ENCODE data around the gene GNAS-AS1. TPM values are rescaled to one million over a fixed set of nuclear protein-coding genes. Genes with fewer than 3 reads are reported as not detected.

GNAS-AS1 gene
- total RNA-seq, 1 donor from 2014 or later, result 5.9 TPM

GRCh38 chr20:58788896-58789544 is 61.7 kb downstream of the GNAS-AS1 start:
- no peak for DNase-seq (ENCODE audit: low spot score in 2 of 2, unreplicated experiment in 2 of 2)
- peaks cover 64% of the 10 kb centered on the region for H3K27me3 Mint-ChIP-seq (ENCODE audit: low read depth)
- no peak for TF ChIP-seq CTCF (IDR thresholded peaks at IDR 0.05; ENCODE audit: unreplicated experiment)
- no peaks in the 10 kb centered on the region for H3K4me1 Mint-ChIP-seq
- H3K27ac Mint-ChIP-seq, result no peak overlapping the region
- H3K9me3 Mint-ChIP-seq, result no peaks in the 10 kb centered on the region
- no peaks in the 10 kb centered on the region for H3K36me3 Mint-ChIP-seq
- no peak overlapping the region for H3K4me3 Mint-ChIP-seq

DNA sequence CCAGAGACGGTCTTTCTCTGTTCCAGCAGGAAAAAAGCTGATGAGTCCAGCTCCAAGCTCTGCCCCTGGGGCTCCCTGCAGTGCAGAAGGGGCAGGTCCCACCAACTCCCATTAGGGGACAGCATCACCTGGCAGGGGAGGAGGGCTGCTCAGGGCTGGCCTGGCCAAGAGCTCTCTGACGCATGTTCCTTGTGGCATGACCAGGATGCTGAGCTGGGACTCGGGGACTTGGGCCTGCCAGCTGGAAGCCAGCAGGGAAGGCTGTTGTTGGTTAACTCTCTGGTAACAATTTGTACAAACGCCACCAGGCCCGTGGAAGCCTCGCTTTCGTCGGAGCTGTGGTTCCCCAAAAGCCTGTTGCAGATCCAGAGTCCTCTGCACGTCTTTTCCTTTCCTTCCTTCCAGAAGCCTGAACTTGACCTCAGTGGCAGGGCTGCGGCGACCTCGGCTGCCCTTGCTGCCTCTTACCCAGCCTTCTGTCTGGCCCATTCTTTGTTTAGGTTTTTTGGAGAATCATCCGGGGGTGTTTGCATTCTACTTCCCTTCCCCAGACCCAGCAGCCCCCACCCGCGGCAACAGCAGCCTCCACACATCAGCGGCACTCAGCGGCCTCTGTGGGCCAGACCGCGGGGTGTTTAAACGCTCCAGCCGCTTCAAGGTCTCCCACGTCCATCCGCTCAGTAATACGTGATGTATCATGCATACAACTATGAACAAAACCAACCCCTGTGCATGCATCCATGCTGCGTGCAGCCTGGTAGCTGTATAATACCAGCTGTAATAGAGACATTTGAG is 63.3 kb downstream of the GNAS-AS1 start:
- DNase-seq (ENCODE audit: low spot score in 2 of 2, unreplicated experiment in 2 of 2), result no peak
- TF ChIP-seq CTCF (IDR thresholded peaks at IDR 0.05; ENCODE audit: unreplicated experiment), result no peak
- no peak overlapping the region for H3K27ac Mint-ChIP-seq
- H3K9me3 Mint-ChIP-seq, result no peaks in the 10 kb centered on the region
- H3K36me3 Mint-ChIP-seq, result no peaks in the 10 kb centered on the region
- H3K4me3 Mint-ChIP-seq, result no peak overlapping the region
- peaks cover 71% of the 10 kb centered on the region for H3K27me3 Mint-ChIP-seq (ENCODE audit: low read depth)
- H3K4me1 Mint-ChIP-seq, result no peaks in the 10 kb centered on the region

DNA sequence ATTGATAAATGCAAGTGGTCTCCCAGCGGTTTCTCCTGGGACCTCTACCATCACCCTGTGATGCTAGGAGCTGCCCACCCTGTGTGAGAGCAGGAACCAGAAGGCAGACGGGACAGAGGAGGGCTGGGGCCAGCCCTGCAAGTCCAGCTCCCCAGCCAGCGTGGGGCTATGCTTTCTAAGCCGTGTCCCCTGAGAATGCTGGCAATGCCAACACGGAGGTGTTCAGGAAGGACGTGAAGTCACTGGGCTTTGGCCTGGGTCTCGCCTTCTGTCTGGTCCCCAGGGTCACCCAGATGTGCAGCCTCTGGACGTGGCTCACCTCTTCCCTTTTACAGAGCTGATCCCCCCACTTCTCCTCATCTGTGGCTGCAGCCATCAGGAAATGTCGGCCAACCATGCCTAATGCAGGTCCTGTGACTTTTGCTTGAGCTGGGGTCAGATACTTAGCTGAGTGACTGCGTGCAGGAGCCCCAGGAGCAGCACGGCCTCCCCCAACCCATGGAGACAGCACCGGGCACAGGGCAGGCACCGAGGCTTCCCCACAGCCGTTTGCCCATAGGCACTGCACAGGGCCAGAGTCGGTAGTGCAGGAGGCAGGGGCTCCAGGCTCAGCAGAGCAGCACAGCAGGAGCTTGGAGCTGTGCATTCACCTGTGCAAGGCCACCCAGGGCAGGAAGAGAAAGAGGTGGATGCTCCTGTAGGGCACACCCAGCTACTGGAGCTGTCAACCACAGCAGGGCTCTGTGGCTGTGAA is 66.2 kb downstream of the GNAS-AS1 start:
- Mint-ChIP-seq H3K27me3 (ENCODE audit: low read depth) (peaks cover 77% of the 10 kb centered on the region), H3K4me1 (no peaks in the 10 kb centered on the region), H3K4me3 (no peak overlapping the region), H3K27ac (no peak overlapping the region), H3K9me3 (no peaks in the 10 kb centered on the region), H3K36me3 (no peaks in the 10 kb centered on the region)
- DNase-seq (ENCODE audit: low spot score in 2 of 2, unreplicated experiment in 2 of 2), result no peak
- TF ChIP-seq CTCF (IDR thresholded peaks at IDR 0.05; ENCODE audit: unreplicated experiment), result no peak

- no peak for DNase-seq (ENCODE audit: low spot score in 2 of 2, unreplicated experiment in 2 of 2)
- Mint-ChIP-seq H3K27ac (no peak overlapping the region), H3K4me3 (no peak overlapping the region), H3K4me1 (no peaks in the 10 kb centered on the region), H3K27me3 (ENCODE audit: low read depth) (peaks cover 80% of the 10 kb centered on the region), H3K36me3 (no peaks in the 10 kb centered on the region), H3K9me3 (no peaks in the 10 kb centered on the region)
- no peak for TF ChIP-seq CTCF (IDR thresholded peaks at IDR 0.05; ENCODE audit: unreplicated experiment)
Observed at GRCh38 chr20:58783511-58784011, 67.1 kb downstream of the GNAS-AS1 start.

GRCh38 chr20:58781138-58781537 is 69.6 kb downstream of the GNAS-AS1 start:
- Mint-ChIP-seq H3K4me1 (no peaks in the 10 kb centered on the region), H3K27ac (no peak overlapping the region), H3K4me3 (no peak overlapping the region), H3K9me3 (no peaks in the 10 kb centered on the region), H3K27me3 (ENCODE audit: low read depth) (peaks cover 91% of the 10 kb centered on the region), H3K36me3 (no peaks in the 10 kb centered on the region)
- no peak for DNase-seq (ENCODE audit: low spot score in 2 of 2, unreplicated experiment in 2 of 2)
- no peak for TF ChIP-seq CTCF (IDR thresholded peaks at IDR 0.05; ENCODE audit: unreplicated experiment)

All from mesothelial cell of epicardium (in vitro differentiated cells).